22Rv1 (cell line): ENCODE measurements around the gene PGP.

Source experiments
- ZFX ChIP-seq: fragments of 450-650 bp; IDR thresholded peaks from 2 replicates; pipeline ENCODE4 v1.6.1; 2017; ENCODE audit warnings: antibody characterized with exemption, borderline replicate concordance
- TF ChIP-seq, protein P1 (sequence below): fragments of 450-650 bp; IDR thresholded peaks from 2 replicates; pipeline ENCODE4 v1.5.1; 2017; ENCODE audit warnings: mild to moderate bottlenecking

DNA sequence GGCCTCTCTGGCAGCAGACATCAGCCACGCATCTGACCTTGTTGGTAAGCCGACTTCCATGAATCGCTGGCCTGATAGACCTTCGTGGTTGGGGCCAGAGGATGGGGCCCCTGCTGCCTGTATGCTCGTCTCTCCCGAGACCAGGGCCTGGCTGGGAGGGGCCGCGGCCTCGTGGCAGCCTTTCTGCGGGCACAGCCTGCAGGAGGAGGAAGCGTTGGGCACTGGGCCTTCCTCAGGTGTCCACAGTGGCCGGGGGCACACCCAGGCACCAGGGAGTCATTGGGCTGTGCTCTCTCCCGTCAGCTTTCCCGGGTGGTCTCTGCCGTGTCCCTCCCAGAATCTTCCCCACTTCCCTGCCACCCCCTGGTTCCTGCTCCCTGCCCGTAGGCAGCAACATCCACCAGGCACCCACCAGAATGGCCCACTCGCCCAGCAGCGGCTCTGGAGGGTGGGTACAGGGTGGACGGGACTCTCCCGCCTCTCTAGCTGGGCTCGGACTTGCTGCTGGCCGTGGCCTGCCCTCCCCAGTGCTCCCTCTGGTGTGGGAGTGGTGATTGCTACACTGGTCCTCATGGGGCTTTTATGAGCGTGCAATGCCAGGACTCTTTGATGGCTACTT lies 15.1 kb upstream of the PGP start:
- TF ChIP-seq, protein P1, sequence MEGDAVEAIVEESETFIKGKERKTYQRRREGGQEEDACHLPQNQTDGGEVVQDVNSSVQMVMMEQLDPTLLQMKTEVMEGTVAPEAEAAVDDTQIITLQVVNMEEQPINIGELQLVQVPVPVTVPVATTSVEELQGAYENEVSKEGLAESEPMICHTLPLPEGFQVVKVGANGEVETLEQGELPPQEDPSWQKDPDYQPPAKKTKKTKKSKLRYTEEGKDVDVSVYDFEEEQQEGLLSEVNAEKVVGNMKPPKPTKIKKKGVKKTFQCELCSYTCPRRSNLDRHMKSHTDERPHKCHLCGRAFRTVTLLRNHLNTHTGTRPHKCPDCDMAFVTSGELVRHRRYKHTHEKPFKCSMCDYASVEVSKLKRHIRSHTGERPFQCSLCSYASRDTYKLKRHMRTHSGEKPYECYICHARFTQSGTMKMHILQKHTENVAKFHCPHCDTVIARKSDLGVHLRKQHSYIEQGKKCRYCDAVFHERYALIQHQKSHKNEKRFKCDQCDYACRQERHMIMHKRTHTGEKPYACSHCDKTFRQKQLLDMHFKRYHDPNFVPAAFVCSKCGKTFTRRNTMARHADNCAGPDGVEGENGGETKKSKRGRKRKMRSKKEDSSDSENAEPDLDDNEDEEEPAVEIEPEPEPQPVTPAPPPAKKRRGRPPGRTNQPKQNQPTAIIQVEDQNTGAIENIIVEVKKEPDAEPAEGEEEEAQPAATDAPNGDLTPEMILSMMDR: no peak
- no peak for TF ChIP-seq ZFX
